HG03575 (cell line): ENCODE data around the gene SYT2.

Experiments used
- ATAC-seq: cut with Tn5 transposase; IDR thresholded peaks from one replicate; pipeline ENCODE4 v1.9.1; 2021; ENCODE audit not compliant: unreplicated experiment, insufficient number of reproducible peaks, low FRiP score; ENCODE audit errors: extremely low read depth

Gene SYT2

GRCh38 chr1:202708456-202709275 is 1.6 kb downstream of the SYT2 start:
- no peak for ATAC-seq

GRCh38 chr1:202706851-202707250 is 3.4 kb downstream of the SYT2 start:
- ATAC-seq: no peak

- ATAC-seq: no peak
Measured at GRCh38 chr1:202704601-202705000, 5.7 kb downstream of the SYT2 start.

GRCh38 chr1:202703191-202703590 is 7.1 kb downstream of the SYT2 start:
- no peak for ATAC-seq

- ATAC-seq: no peak
Measured at GRCh38 chr1:202702088-202702487, 8.2 kb downstream of the SYT2 start.

GRCh38 chr1:202701200-202701599 is 9.1 kb downstream of the SYT2 start:
- ATAC-seq: no peak

GRCh38 chr1:202700061-202700460 is 10.2 kb downstream of the SYT2 start:
- no peak for ATAC-seq

GRCh38 chr1:202698276-202698675 is 12.0 kb downstream of the SYT2 start:
- ATAC-seq: no peak

GRCh38 chr1:202697038-202697437 is 13.2 kb downstream of the SYT2 start:
- ATAC-seq: no peak

- no peak for ATAC-seq
Measured at GRCh38 chr1:202694314-202694713, 15.9 kb downstream of the SYT2 start.

- no peak for ATAC-seq
Measured at GRCh38 chr1:202692959-202693555, 17.2 kb downstream of the SYT2 start.

GRCh38 chr1:202691816-202692215 is 18.4 kb downstream of the SYT2 start:
- ATAC-seq: no peak

GRCh38 chr1:202689493-202690342 is 20.5 kb downstream of the SYT2 start:
- no peak for ATAC-seq

- ATAC-seq: no peak
Measured at GRCh38 chr1:202689082-202689481, 21.2 kb downstream of the SYT2 start.

GRCh38 chr1:202688401-202688800 is 21.9 kb downstream of the SYT2 start:
- ATAC-seq: no peak

GRCh38 chr1:202687798-202688197 is 22.5 kb downstream of the SYT2 start:
- ATAC-seq: no peak

- no peak for ATAC-seq
Measured at GRCh38 chr1:202687370-202687769, 22.9 kb downstream of the SYT2 start.

GRCh38 chr1:202685641-202686040 is 24.6 kb downstream of the SYT2 start:
- ATAC-seq: no peak

- no peak for ATAC-seq
Measured at GRCh38 chr1:202684716-202685115, 25.5 kb downstream of the SYT2 start.

- ATAC-seq: no peak
Measured at GRCh38 chr1:202683029-202683428, 27.2 kb downstream of the SYT2 start.
